ENCODE results near the gene FIBCD1.

The FIBCD1 gene

GRCh38 chr9:130854835-130855234 lies 84.2 kb downstream of the FIBCD1 start:
- Histone ChIP-seq H3K36me3 (ENCODE audit: control insufficient read depth, insufficient read depth, low read length) (peaks cover 5% of the 10 kb centered on the region), H3K27me3 (replicated peaks; ENCODE audit: control insufficient read depth, insufficient read depth, low read length) (no peaks in the 10 kb centered on the region), H3K4me3 (replicated peaks; ENCODE audit: low read depth, low read length) (no peak overlapping the region)
- TF ChIP-seq CTCF (IDR thresholded peaks at IDR 0.05; ENCODE audit: insufficient read depth, low read length, poor library complexity, severe bottlenecking) = no peak
- DNase-seq (ENCODE audit: extremely low read depth, insufficient read length) = no peak

GRCh38 chr9:130854092-130854491 lies 85.0 kb downstream of the FIBCD1 start:
- no peak for TF ChIP-seq CTCF (IDR thresholded peaks at IDR 0.05; ENCODE audit: insufficient read depth, low read length, poor library complexity, severe bottlenecking)
- H3K27me3 ChIP-seq (replicated peaks; ENCODE audit: control insufficient read depth, insufficient read depth, low read length) = no peaks in the 10 kb centered on the region
- peaks cover 4% of the 10 kb centered on the region for H3K36me3 ChIP-seq (ENCODE audit: control insufficient read depth, insufficient read depth, low read length)
- no peak for DNase-seq (ENCODE audit: extremely low read depth, insufficient read length)
- H3K4me3 ChIP-seq (replicated peaks; ENCODE audit: low read depth, low read length) = no peak overlapping the region

- no peak for TF ChIP-seq CTCF (IDR thresholded peaks at IDR 0.05; ENCODE audit: insufficient read depth, low read length, poor library complexity, severe bottlenecking)
- Histone ChIP-seq H3K36me3 (ENCODE audit: control insufficient read depth, insufficient read depth, low read length) (peaks cover 2% of the 10 kb centered on the region), H3K27me3 (replicated peaks; ENCODE audit: control insufficient read depth, insufficient read depth, low read length) (no peaks in the 10 kb centered on the region), H3K4me3 (replicated peaks; ENCODE audit: low read depth, low read length) (no peak overlapping the region)
- no peak for DNase-seq (ENCODE audit: extremely low read depth, insufficient read length)
Measured at GRCh38 chr9:130852801-130853200, 86.2 kb downstream of the FIBCD1 start.

Measured in GM06990 (cell line).